ENCODE data around the gene SLC39A13. TPM values are rescaled to one million over a fixed set of nuclear protein-coding genes. Genes with fewer than 3 reads are reported as not detected.

The SLC39A13 gene
- total RNA-seq, 1 experiment from 2014 or later = 24.9 TPM

GRCh38 chr11:47388697-47389576, 19.5 kb upstream of the SLC39A13 start:
- DNase-seq = no peak
- Histone ChIP-seq H4K20me1 (ENCODE audit: insufficient read depth, low read depth, low read length) (no peaks in the 10 kb centered on the region), H3K9me2 (replicated peaks; ENCODE audit: insufficient read depth, low read length) (no peaks in the 10 kb centered on the region), H3K4me2 (ENCODE audit: low read depth, low read length, poor library complexity, severe bottlenecking) (no peak overlapping the region), H3K9ac (ENCODE audit: low read length) (no peak overlapping the region), H3K4me1 (ENCODE audit: low read length) (peaks cover 8% of the 10 kb centered on the region), H3K36me3 (ENCODE audit: insufficient read depth, low read length) (no peaks in the 10 kb centered on the region), H2AFZ (ENCODE audit: low read length) (no peak overlapping the region), H3K27me3 (ENCODE audit: low read length) (no peaks in the 10 kb centered on the region), H3K9me3 (ENCODE audit: low read length) (no peaks in the 10 kb centered on the region), H3K79me2 (ENCODE audit: low read length) (no peaks in the 10 kb centered on the region), H3K27ac (ENCODE audit: low read length) (no peak overlapping the region), H3K4me3 (ENCODE audit: low read length) (no peak overlapping the region)

- Histone ChIP-seq H3K9me3 (ENCODE audit: low read length) (no peaks in the 10 kb centered on the region), H3K4me2 (ENCODE audit: low read depth, low read length, poor library complexity, severe bottlenecking) (no peak overlapping the region), H3K79me2 (ENCODE audit: low read length) (no peaks in the 10 kb centered on the region), H3K9ac (ENCODE audit: low read length) (no peak overlapping the region), H2AFZ (ENCODE audit: low read length) (no peak overlapping the region), H3K27me3 (ENCODE audit: low read length) (no peaks in the 10 kb centered on the region), H3K4me3 (ENCODE audit: low read length) (no peak overlapping the region), H4K20me1 (ENCODE audit: insufficient read depth, low read depth, low read length) (no peaks in the 10 kb centered on the region), H3K27ac (ENCODE audit: low read length) (no peak overlapping the region), H3K36me3 (ENCODE audit: insufficient read depth, low read length) (no peaks in the 10 kb centered on the region), H3K9me2 (replicated peaks; ENCODE audit: insufficient read depth, low read length) (no peaks in the 10 kb centered on the region), H3K4me1 (ENCODE audit: low read length) (peaks cover 16% of the 10 kb centered on the region)
- no peak for DNase-seq
Observed at GRCh38 chr11:47389577-47390421, 18.6 kb upstream of the SLC39A13 start.

GRCh38 chr11:47390422-47390760, 18.0 kb upstream of the SLC39A13 start:
- Histone ChIP-seq H4K20me1 (ENCODE audit: insufficient read depth, low read depth, low read length) (no peaks in the 10 kb centered on the region), H3K9me3 (ENCODE audit: low read length) (no peaks in the 10 kb centered on the region), H3K4me1 (ENCODE audit: low read length) (peaks cover 22% of the 10 kb centered on the region), H3K27me3 (ENCODE audit: low read length) (no peaks in the 10 kb centered on the region), H3K4me3 (ENCODE audit: low read length) (no peak overlapping the region), H3K9ac (ENCODE audit: low read length) (no peak overlapping the region), H3K27ac (ENCODE audit: low read length) (no peak overlapping the region), H2AFZ (ENCODE audit: low read length) (no peak overlapping the region), H3K79me2 (ENCODE audit: low read length) (no peaks in the 10 kb centered on the region), H3K4me2 (ENCODE audit: low read depth, low read length, poor library complexity, severe bottlenecking) (no peak overlapping the region), H3K36me3 (ENCODE audit: insufficient read depth, low read length) (no peaks in the 10 kb centered on the region), H3K9me2 (replicated peaks; ENCODE audit: insufficient read depth, low read length) (no peaks in the 10 kb centered on the region)
- DNase-seq = no peak

- no peak overlapping the region for H3K9ac ChIP-seq (ENCODE audit: low read length)
- no peaks in the 10 kb centered on the region for H3K27me3 ChIP-seq (ENCODE audit: low read length)
- no peak overlapping the region for H3K4me3 ChIP-seq (ENCODE audit: low read length)
- peaks cover 27% of the 10 kb centered on the region for H3K4me1 ChIP-seq (ENCODE audit: low read length)
- no peak overlapping the region for H2AFZ ChIP-seq (ENCODE audit: low read length)
- H3K4me2 ChIP-seq (ENCODE audit: low read depth, low read length, poor library complexity, severe bottlenecking) = no peak overlapping the region
- H3K9me3 ChIP-seq (ENCODE audit: low read length) = no peaks in the 10 kb centered on the region
- no peaks in the 10 kb centered on the region for H3K36me3 ChIP-seq (ENCODE audit: insufficient read depth, low read length)
- H3K27ac ChIP-seq (ENCODE audit: low read length) = no peak overlapping the region
- DNase-seq = no peak
- H3K9me2 ChIP-seq (replicated peaks; ENCODE audit: insufficient read depth, low read length) = no peaks in the 10 kb centered on the region
- no peaks in the 10 kb centered on the region for H3K79me2 ChIP-seq (ENCODE audit: low read length)
- no peaks in the 10 kb centered on the region for H4K20me1 ChIP-seq (ENCODE audit: insufficient read depth, low read depth, low read length)
Observed at GRCh38 chr11:47391077-47391583, 17.3 kb upstream of the SLC39A13 start.

- Histone ChIP-seq H3K9me3 (ENCODE audit: low read length) (no peaks in the 10 kb centered on the region), H3K36me3 (ENCODE audit: insufficient read depth, low read length) (no peaks in the 10 kb centered on the region), H3K4me1 (ENCODE audit: low read length) (peaks cover 27% of the 10 kb centered on the region), H3K27ac (ENCODE audit: low read length) (no peak overlapping the region), H3K9me2 (replicated peaks; ENCODE audit: insufficient read depth, low read length) (no peaks in the 10 kb centered on the region), H3K79me2 (ENCODE audit: low read length) (no peaks in the 10 kb centered on the region), H4K20me1 (ENCODE audit: insufficient read depth, low read depth, low read length) (no peaks in the 10 kb centered on the region), H3K9ac (ENCODE audit: low read length) (no peak overlapping the region), H3K4me2 (ENCODE audit: low read depth, low read length, poor library complexity, severe bottlenecking) (no peak overlapping the region), H3K27me3 (ENCODE audit: low read length) (no peaks in the 10 kb centered on the region), H2AFZ (ENCODE audit: low read length) (no peak overlapping the region), H3K4me3 (ENCODE audit: low read length) (no peak overlapping the region)
- no peak for DNase-seq
Observed at GRCh38 chr11:47391711-47392432, 16.5 kb upstream of the SLC39A13 start.

- H3K27ac ChIP-seq (ENCODE audit: low read length) = no peak overlapping the region
- H2AFZ ChIP-seq (ENCODE audit: low read length) = no peak overlapping the region
- no peaks in the 10 kb centered on the region for H4K20me1 ChIP-seq (ENCODE audit: insufficient read depth, low read depth, low read length)
- no peak overlapping the region for H3K4me3 ChIP-seq (ENCODE audit: low read length)
- no peak for DNase-seq
- no peaks in the 10 kb centered on the region for H3K79me2 ChIP-seq (ENCODE audit: low read length)
- H3K9me3 ChIP-seq (ENCODE audit: low read length) = no peaks in the 10 kb centered on the region
- peaks cover 27% of the 10 kb centered on the region for H3K4me1 ChIP-seq (ENCODE audit: low read length)
- H3K4me2 ChIP-seq (ENCODE audit: low read depth, low read length, poor library complexity, severe bottlenecking) = no peak overlapping the region
- H3K36me3 ChIP-seq (ENCODE audit: insufficient read depth, low read length) = no peaks in the 10 kb centered on the region
- H3K9ac ChIP-seq (ENCODE audit: low read length) = no peak overlapping the region
- H3K9me2 ChIP-seq (replicated peaks; ENCODE audit: insufficient read depth, low read length) = no peaks in the 10 kb centered on the region
- no peaks in the 10 kb centered on the region for H3K27me3 ChIP-seq (ENCODE audit: low read length)
Observed at GRCh38 chr11:47392546-47393162, 15.7 kb upstream of the SLC39A13 start.

- H4K20me1 ChIP-seq (ENCODE audit: insufficient read depth, low read depth, low read length) = no peaks in the 10 kb centered on the region
- DNase-seq = no peak
- H3K9me3 ChIP-seq (ENCODE audit: low read length) = no peaks in the 10 kb centered on the region
- H3K27ac ChIP-seq (ENCODE audit: low read length) = no peak overlapping the region
- H3K4me1 ChIP-seq (ENCODE audit: low read length) = peaks cover 33% of the 10 kb centered on the region
- H2AFZ ChIP-seq (ENCODE audit: low read length) = no peak overlapping the region
- H3K4me3 ChIP-seq (ENCODE audit: low read length) = no peak overlapping the region
- H3K79me2 ChIP-seq (ENCODE audit: low read length) = no peaks in the 10 kb centered on the region
- no peaks in the 10 kb centered on the region for H3K27me3 ChIP-seq (ENCODE audit: low read length)
- H3K36me3 ChIP-seq (ENCODE audit: insufficient read depth, low read length) = no peaks in the 10 kb centered on the region
- no peak overlapping the region for H3K4me2 ChIP-seq (ENCODE audit: low read depth, low read length, poor library complexity, severe bottlenecking)
- H3K9ac ChIP-seq (ENCODE audit: low read length) = 0 out of 2 replicates have a peak overlapping the region, but pooled peaks have one; percentile 79
- no peaks in the 10 kb centered on the region for H3K9me2 ChIP-seq (replicated peaks; ENCODE audit: insufficient read depth, low read length)
Observed at GRCh38 chr11:47393163-47394049, 15.0 kb upstream of the SLC39A13 start.

Measured in Karpas-422 (cell line).